ENCODE data around the gene PRIM1. TPM values are rescaled to one million over a fixed set of nuclear protein-coding genes. Genes with fewer than 3 reads are reported as not detected.

PRIM1 gene
- total and polyA plus RNA-seq, 2 of the 13 experiments (the other 11 are each of a cell fraction or from before 2014, with no cell fraction given), result 30.0 to 47.3 TPM

GRCh38 chr12:56749359-56749758 is 2.8 kb downstream of the PRIM1 start:
- Histone ChIP-seq H3K4me1 (ENCODE audit: insufficient read depth, low read length) (peaks cover 26% of the 10 kb centered on the region), H3K4me3 (replicated peaks in 1 of 3; ENCODE audit: insufficient read depth in 1 of 3, low read depth in 2 of 3, low read length in 3 of 3) (no peak overlapping the region), H3K9me3 (ENCODE audit: low read length) (no peaks in the 10 kb centered on the region), H3K27me3 (ENCODE audit: control insufficient read depth in 1 of 2, insufficient read depth in 2 of 2, low read length in 2 of 2) (no peaks in the 10 kb centered on the region), H3K4me2 (ENCODE audit: low read depth, low read length) (no peak overlapping the region), H4K20me1 (ENCODE audit: insufficient read depth, low read length) (no peaks in the 10 kb centered on the region), H3K27ac (ENCODE audit: extremely low read length, insufficient read depth, low read length) (no peak overlapping the region), H3K9ac (ENCODE audit: insufficient read depth, low read depth, low read length) (no peak overlapping the region), H3K79me2 (ENCODE audit: insufficient read depth, low read length) (peaks cover 5% of the 10 kb centered on the region), H2AFZ (ENCODE audit: low read length) (no peak overlapping the region), H3K36me3 (replicated peaks in 1 of 2; ENCODE audit: control insufficient read depth in 1 of 2, insufficient read depth in 2 of 2, low read length in 2 of 2) (peaks cover 3 to 15% of the 10 kb centered on the region in 2 experiments; a peak in 3 of 5 replicates)
- DNase-seq (ENCODE audit: low spot score), result no peak
- no peak for TF ChIP-seq RBFOX2 (IDR thresholded peaks at IDR 0.05; ENCODE audit: low read depth, low read length)
- FAIRE-seq, result no peak
- WGBS (ENCODE audit: low lambda C conversion rate), result 92% methylated on average over 2 of the region's 2 CpGs
- intact Hi-C loops (cut with micrococcal nuclease; ENCODE audit: unreplicated experiment) (no loop called here), in situ Hi-C loops (cut with HindIII; ENCODE audit: extremely low pct_ligation_motif_present, low pct_unique_long_range_greater_than_20kb) (no loop called here)
- no peak for ATAC-seq
- POLR2A ChIA-PET, result interaction anchor here (1.1 kb wide), 1 partner anchor 24 kb away, joined by 3 read pairs; the partner anchor contains the start of gene NACA
- BruUV-seq (replicated peaks), result no TSS peak
- CTCF ChIA-PET (ENCODE audit: low intra/inter-chr PET ratio, low total read pairs), result no interaction called here

GRCh38 chr12:56728139-56728861 is 23.8 kb downstream of the PRIM1 start:
- ATAC-seq, result no peak
- peaks cover 5% of the 10 kb centered on the region for H3K4me1 ChIP-seq (ENCODE audit: insufficient read depth, low read length)
- no peak overlapping the region for H2AFZ ChIP-seq (ENCODE audit: low read length)
- H3K9me3 ChIP-seq (ENCODE audit: low read length), result no peaks in the 10 kb centered on the region
- H3K9ac ChIP-seq (ENCODE audit: insufficient read depth, low read depth, low read length), result no peak overlapping the region
- no peak for TF ChIP-seq MAFK (conservative IDR thresholded peaks at IDR 0.05 in 1 of 2, IDR thresholded peaks at IDR 0.05 in 1 of 2; ENCODE audit: low read length in 2 of 2)
- TF ChIP-seq ZNF850 (CRISPR knock-in tag; conservative IDR thresholded peaks at IDR 0.05), result no peak
- TF ChIP-seq EZH2 (conservative IDR thresholded peaks at IDR 0.05; ENCODE audit: low read depth, low read length), result no peak
- TF ChIP-seq ZNF670 (CRISPR knock-in tag; IDR thresholded peaks at IDR 0.05; ENCODE audit: borderline replicate concordance), result no peak
- TF ChIP-seq TRIM24 (CRISPR knock-in tag; IDR thresholded peaks at IDR 0.05), result no peak
- no peak for TF ChIP-seq ZNF317 (CRISPR knock-in tag; IDR thresholded peaks at IDR 0.05)
- TF ChIP-seq MYNN (CRISPR knock-in tag; IDR thresholded peaks at IDR 0.05; ENCODE audit: low read depth), result no peak
- no peak for TF ChIP-seq MYC (CRISPR knock-in tag; IDR thresholded peaks at IDR 0.05; ENCODE audit: borderline replicate concordance)
- no peak for TF ChIP-seq ZNF564 (CRISPR knock-in tag; IDR thresholded peaks at IDR 0.05)
- TF ChIP-seq ZNF33A (CRISPR knock-in tag; IDR thresholded peaks at IDR 0.05; ENCODE audit: borderline replicate concordance), result no peak
- TF ChIP-seq FIP1L1 (IDR thresholded peaks at IDR 0.05; ENCODE audit: borderline replicate concordance, insufficient read depth, low read depth, low read length), result no peak
- TF ChIP-seq ZNF414 (CRISPR knock-in tag; IDR thresholded peaks at IDR 0.05), result no peak
- TF ChIP-seq PLRG1 (conservative IDR thresholded peaks at IDR 0.05), result no peak
- ChIA-PET CTCF (ENCODE audit: low intra/inter-chr PET ratio, low total read pairs) (no interaction called here), POLR2A (interaction anchor here (1.3 kb wide), 1 partner anchor 24 kb away, joined by 3 read pairs; the partner anchor contains the start of gene PRIM1)
- intact Hi-C loops (cut with micrococcal nuclease; ENCODE audit: unreplicated experiment), result loop anchor here (10.0 kb wide), 1 partner anchor 83 kb away; the partner anchor contains the start of gene ATP5F1B
- no peak for FAIRE-seq
- peaks cover 17% of the 10 kb centered on the region for H3K79me2 ChIP-seq (ENCODE audit: insufficient read depth, low read length)
- in situ Hi-C loops (cut with HindIII; ENCODE audit: extremely low pct_ligation_motif_present, low pct_unique_long_range_greater_than_20kb), result loop anchor here (5.0 to 10.0 kb wide), 2 partner anchors 41 to 83 kb away; partner anchors contain the start of genes ATP5F1B and PTGES3
- H3K27ac ChIP-seq (ENCODE audit: extremely low read length, insufficient read depth, low read length), result no peak overlapping the region
- H3K36me3 ChIP-seq (replicated peaks in 1 of 2; ENCODE audit: control insufficient read depth in 1 of 2, insufficient read depth in 2 of 2, low read length in 2 of 2), result peaks cover 0 to 15% of the 10 kb centered on the region in 2 experiments; a peak in 3 of 5 replicates
- no TSS peak for BruUV-seq (replicated peaks)
- H4K20me1 ChIP-seq (ENCODE audit: insufficient read depth, low read length), result peaks cover 11% of the 10 kb centered on the region
- H3K4me2 ChIP-seq (ENCODE audit: low read depth, low read length), result no peak overlapping the region
- 96% methylated on average over 11 of the region's 11 CpGs for WGBS (ENCODE audit: low lambda C conversion rate)
- peaks cover 0 to 6% of the 10 kb centered on the region in 2 experiments; a peak in 1 of 5 replicates for H3K27me3 ChIP-seq (ENCODE audit: control insufficient read depth in 1 of 2, insufficient read depth in 2 of 2, low read length in 2 of 2)
- no peak overlapping the region for H3K4me3 ChIP-seq (replicated peaks in 1 of 3; ENCODE audit: insufficient read depth in 1 of 3, low read depth in 2 of 3, low read length in 3 of 3)
- DNase-seq (ENCODE audit: low spot score), result no peak
